Measurements from ENCODE around the gene SDC4. TPM values are rescaled to one million over a fixed set of nuclear protein-coding genes. Genes with fewer than 3 reads are reported as not detected.
"Not testable (repeated sequence)": the region's sequence is repeated elsewhere in the genome, so short reads cannot be mapped to it uniquely, and the experiment has no call there.

SDC4 gene
- total RNA-seq, 1 donor from 2014 or later: 48.8 TPM

DNA sequence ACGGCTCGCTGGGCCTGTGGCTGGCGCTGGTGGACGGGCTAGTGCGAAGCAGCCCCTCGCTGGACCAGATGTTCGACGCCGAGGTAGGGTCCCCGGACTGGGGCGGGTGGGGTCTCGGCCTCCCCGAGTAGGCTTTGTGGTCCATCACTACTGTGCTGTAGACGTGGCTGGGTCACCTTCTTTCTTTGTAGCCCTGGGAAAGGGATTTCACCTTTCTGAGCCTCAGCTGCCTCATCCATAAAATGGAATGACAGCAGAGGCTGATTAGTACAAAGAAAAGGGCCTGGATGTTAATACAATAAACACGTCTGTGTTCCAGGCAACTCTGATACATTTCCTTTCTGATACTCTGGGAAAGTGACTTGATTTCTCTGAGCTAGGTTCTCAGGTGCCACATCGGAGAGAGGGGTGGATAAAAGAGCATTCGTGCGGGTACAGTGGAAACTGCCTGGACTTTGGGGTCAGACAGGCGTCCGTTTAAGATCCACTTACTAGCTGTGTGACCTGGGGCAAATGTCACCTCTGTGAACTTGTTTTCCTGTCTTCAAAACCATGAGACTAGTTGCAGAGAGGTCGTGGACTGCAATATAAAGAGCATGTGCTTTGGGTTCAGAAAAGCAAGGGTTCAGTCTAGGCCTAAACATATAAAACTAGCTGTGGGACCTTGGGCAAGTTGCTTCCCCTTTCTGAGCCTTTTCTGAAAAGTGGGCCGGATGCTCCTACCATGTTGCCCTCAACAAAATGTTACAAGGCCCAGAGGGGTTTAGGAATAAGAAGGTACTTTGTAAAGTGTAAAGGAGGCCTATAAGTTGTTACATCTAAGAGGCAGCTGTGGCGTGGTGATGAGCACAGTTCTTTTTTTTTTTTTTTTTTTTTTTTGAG lies 15.6 kb upstream of the SDC4 start:
- DNase-seq: no peak

DNA sequence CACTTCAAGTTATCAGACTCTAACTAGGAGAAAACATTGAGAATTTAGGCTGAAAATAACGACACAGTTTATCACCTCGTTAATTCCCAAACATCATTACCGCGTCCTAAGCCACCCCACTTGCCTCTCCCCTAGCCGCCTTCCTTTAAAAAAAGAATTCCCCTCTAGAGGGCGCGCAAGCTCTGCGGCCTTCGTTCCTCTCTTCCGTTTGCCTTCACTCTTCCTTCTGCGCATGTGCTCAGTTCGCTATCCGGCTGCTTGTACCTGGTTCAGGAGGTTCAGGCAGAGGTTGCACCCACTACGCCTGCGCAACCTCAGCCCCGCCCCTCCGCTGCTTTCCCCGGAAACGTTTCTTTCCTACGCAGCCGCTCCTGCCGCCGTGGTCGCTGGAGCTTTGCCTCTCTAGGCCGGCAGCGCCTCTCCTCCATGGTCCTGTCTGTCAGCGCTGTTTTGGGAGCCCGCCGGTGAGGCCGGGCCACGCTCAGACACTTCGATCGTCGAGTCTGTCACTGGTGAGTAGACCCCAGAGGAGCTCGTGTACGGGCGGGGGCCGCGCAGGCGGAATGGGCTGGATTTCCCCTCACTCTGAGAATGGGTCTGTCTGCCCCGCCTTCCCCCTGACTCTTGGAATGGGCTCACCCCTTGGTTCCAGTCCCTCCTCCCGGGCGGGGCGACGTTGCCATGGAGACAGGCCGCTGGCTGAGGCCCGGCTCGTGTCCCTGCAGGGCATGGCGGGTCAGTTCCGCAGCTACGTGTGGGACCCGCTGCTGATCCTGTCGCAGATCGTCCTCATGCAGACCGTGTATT lies 14.8 kb upstream of the SDC4 start, which contains the start of gene SYS1:
TSS of gene SYS1 (plus strand) at position 353 of the 807 bp plus-strand sequence. CDS start at position 729, 376 bp downstream.
- DNase-seq: peak; percentile 98

DNA sequence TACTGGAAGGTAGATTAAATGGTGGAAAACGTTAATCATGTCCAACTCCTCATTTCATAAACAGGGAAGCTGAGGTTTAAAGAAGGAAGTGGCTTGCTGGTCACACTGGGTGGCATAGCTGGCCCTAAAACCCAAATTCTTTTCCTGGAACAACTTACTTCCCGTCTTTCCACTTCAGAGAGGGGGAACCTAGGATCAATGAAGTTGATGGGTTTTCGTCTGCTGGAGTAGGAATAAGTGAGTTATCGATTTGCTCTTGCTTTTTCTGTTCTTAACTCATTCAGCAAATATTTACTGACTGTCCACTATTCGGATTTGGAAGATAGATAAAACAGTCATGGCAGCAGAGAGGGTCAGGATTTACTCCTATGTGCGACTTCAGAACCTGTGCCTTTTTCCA lies 13.6 kb upstream of the SDC4 start:
- DNase-seq: no peak

DNA sequence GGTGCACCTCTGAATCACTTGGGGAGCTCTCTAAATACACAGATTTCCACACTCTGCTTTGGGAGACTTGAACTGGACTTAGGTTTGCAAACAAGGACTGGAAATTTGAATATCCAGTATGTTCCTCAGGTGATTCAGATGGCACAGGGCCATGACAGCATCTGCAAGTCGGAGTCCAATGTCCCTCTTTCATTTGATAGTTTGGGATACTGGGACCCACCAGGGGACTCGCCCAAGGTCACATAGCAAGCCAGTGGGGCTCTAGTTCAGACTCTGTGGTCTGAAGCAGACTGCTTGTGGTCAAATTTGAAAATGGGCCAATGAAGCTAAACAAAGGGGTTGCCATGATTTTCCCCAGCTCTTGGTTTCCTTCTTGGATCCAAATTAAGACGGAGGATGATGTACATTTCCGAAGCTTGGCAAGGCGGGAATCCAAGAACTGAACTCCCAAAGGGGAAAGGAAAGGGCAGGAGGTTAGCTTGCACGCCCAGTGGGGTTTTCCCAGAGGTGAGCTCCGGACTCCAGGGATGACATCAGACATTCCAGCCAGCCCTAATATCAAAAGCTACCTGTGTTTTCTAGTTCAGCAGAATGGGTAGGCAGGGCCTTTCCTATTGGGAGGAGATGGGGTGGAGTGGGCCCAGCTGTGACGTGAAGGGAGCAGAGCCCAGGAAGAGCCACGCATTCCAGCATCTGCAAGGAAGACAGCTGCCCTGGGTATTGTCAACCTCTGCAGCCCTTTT lies 11.4 kb upstream of the SDC4 start:
- DNase-seq: no peak

DNA sequence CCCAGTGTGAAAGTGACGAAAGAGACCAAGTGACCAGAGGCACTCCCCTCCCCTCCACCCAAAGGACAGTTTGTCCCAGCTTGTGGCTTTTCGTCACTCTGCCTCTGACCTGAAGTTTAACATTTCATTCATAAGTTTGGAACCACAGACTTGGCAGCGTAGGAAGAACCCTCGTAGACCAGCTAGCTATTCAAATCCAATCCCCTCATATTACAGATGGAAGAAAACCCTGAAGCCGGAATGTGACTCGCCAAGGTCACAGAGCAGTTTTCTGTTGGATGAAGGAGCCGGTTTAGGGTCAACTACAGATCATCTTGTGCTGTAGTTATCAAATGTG lies 10.8 kb upstream of the SDC4 start:
- DNase-seq: no peak

DNA sequence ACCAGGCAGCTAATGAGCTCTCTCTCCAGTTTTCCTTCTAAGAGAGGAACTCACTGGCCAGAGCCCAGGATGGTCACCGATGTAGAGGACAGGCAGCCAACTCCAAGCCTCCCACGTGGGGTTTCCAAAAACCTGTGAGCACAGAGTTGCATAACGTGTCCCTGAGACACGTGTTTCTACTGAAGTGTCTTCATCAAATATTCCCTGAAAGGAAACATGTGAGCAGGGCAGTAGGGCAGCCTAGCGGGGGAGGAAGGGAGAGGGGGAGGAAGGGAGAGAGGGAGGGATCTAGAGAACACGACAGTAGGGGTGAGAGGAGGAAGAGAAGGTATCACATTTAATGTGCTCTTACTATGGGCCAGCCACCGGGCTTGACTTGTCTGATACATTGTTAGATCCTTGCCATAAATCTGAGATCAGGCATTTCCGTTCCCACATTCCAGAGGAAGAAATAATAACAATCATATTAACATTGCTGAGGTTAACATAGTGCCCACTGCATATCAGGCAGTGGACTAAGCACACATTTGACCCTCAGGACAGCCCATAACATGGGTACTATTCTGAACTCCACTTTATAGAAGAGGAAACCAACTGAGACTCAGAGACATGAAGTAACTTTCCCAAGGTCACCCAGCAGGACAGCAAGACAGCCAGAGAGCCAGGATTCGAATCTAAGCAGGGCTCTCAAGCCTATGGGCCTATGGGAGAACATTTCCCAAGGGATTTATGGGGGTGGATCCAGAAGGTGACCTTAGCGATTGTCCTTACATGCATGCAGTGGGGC lies 10.3 kb upstream of the SDC4 start:
- no peak for DNase-seq

GRCh38 chr20:45355209-45356084 lies 7.2 kb upstream of the SDC4 start:
- DNase-seq: no peak

GRCh38 chr20:45354423-45355208 lies 6.4 kb upstream of the SDC4 start:
- DNase-seq: no peak

GRCh38 chr20:45353746-45354145 lies 5.5 kb upstream of the SDC4 start:
- no peak for DNase-seq

DNA sequence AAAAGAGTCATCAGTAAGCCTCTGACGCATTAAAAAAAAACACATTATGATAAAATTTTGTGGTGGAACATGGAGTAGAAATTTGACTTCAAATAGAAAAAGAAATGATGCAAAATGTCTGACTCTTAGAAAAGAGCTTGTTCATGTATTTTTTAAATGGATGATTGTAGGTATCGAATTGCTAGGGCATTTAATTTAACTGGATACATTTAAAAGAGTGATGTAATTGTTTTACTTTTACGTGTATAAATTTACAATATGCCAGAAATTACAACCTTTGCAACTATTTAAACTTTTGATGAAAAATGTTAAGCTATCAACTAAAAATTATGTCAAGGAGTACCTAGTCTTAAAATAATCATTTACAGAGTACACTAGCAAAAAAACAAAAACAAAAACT lies 4.5 kb upstream of the SDC4 start:
- no peak for DNase-seq

- DNase-seq: not testable (repeated sequence)
These were observed 2.6 kb upstream of the SDC4 start for GRCh38 chr20:45350795-45351194.

GRCh38 chr20:45350217-45350616 lies 2.0 kb upstream of the SDC4 start:
- no peak for DNase-seq

DNA sequence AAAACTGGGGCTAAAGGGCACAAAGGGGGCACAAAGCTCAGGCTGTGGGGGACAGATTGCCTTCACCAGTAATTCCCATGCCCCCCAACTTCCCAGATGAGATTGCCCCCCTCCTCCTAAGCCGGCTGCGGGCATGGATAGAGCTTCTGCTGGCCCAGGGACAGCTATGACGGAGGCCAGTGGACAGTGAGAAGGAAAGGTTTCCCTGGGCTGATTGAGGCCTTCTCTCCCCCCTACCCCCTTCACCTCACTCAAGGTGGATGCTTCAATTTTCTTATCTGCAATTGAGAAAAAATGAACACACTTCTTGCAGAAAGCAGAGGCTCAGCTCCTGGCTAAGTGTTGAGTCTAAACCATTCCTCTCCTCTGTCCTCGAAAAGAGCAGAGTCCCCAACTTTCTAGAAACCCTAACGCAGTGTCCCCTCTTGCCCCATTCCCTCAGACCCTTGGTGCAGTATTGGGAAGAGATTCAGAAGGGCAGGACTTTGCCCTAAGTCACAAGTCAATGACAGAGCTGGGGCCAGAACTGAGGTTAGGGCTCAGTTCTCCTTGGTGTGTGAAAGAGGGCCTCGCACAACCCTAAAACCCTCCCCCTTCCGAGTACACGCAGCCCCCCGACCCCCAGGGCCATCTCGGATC lies 808 bp downstream of the SDC4 start:
- no peak for DNase-seq

DNA sequence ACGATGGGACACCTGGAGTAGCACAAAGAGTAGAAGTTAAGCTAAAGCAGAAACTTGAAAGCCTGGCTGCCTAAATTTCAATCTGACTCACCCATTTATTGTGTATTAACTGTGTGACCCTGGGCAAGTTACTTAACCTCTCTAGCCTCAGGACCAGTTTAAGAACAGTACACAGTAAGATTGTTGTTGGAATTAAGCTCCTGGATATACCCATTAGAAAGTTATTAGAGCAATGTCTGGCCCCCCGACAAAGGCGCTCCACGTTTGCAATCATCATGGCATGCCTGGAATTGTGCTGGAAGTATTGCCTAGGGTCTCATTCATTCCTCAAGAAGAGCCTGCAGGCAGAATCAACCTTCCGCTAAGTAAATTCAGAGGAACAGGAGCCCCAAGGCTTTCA lies 1.4 kb downstream of the SDC4 start:
- DNase-seq: no peak

DNA sequence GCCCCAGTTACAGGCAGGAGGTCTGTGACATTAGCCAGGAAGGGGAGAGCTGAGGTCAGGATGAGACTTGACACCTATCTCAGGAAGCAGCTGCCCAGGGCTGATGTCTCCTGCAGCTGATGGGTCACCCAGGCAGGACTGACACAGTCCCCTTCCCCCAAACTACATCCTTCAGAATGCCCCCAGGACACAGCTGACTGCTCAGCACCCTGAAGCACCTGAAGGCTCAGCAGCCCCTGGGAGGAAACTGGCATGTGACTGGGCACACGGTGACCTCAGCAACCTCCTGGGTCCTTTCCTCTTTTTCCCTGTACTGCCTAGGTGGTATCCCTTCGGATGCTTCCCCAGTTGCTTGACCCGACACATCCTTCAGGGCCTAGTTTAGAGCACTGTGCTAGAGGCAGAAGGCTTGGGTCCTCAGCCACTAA lies 1.9 kb downstream of the SDC4 start:
- no peak for DNase-seq

DNA sequence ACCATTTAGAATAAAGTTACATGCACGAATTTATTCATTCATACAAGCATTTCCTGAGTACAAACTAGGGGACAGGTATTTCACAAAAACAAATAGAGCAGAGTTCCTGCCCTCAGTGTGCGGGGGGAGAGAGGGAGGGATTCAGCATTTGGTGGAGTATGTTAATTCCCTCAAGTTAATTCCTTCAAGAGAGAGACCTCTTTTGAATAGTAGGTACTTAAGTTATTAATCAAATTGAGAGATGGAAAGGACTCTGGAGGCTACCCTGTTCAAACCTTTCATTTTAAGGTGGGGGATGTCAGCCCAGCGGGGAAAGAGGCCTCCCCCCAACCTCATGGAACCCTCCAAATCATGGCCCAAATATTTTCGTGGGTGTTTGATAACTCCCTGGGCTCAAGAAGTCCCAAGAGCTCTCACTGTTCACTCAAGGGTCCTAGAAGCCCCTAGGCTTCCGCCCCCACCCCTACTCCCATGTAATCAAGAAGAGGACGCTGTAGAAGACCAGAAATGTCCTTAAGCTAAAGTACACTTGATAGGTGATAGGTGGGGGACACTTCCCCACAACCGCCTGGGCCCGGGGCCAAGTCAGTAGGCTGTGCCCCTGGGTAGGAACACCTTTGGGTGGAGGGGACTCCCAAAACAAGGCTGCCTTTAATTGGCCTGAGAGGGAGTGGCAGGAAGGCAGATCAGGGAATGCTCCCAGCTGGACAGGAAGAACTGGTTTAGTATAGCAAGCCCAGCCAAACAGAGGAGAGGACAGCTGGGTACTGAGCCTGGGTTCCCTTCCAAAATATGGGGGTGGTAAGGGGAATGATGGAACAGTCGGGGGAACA lies 2.9 kb downstream of the SDC4 start:
- DNase-seq: no peak

GRCh38 chr20:45344168-45344860 lies 3.9 kb downstream of the SDC4 start:
- DNase-seq: no peak
